Esophagus muscularis mucosa (tissue), 4 donors: ENCODE measurements around the gene PIK3IP1. TPM values are rescaled to one million over a fixed set of nuclear protein-coding genes. Genes with fewer than 3 reads are reported as not detected.

ENCODE experiments used
- DNase-seq: peaks from one replicate; pipeline ENCODE4 v3.0.0-alpha.2; 2017; ENCODE audit errors: extremely low spot score
- H3K27ac ChIP-seq, 4 donors: fragments of 200-600 bp; sonication (generic); replicated peaks in 1 of 4; 1 replicate in 3 of 4; 2 replicates in 1 of 4; pipeline ENCODE4 v1.5.1; 2016 to 2019; ENCODE audit warnings: mild to moderate bottlenecking in 1 of 4
- H3K27me3 ChIP-seq, 4 donors: fragments of 200-600 bp; sonication (generic); one replicate each; pipeline versions ENCODE4 v1.5.1 to v1.6.0; 2016 to 2019
- H3K36me3 ChIP-seq, 4 donors: fragments of 200-600 bp; sonication (generic); one replicate each; pipeline ENCODE4 v1.5.1; 2016 to 2019
- H3K4me1 ChIP-seq, 4 donors: fragments of 200-600 bp; sonication (generic); one replicate each; pipeline ENCODE4 v1.5.1; 2016 to 2019
- H3K4me3 ChIP-seq, 4 donors: fragments of 200-600 bp; sonication (generic); 1 replicate in 2 of 4; 2 replicates in 2 of 4; pipeline ENCODE4 v1.5.1; 2016 to 2019; ENCODE audit warnings: mild to moderate bottlenecking in 4 of 4, moderate library complexity in 1 of 4
- H3K9me3 ChIP-seq, 4 donors: fragments of 200-600 bp; sonication (generic); 1 replicate in 3 of 4; 2 replicates in 1 of 4; pipeline ENCODE4 v1.5.1; 2016 to 2019
- EP300 ChIP-seq: sonication (generic); formaldehyde crosslinking; IDR thresholded peaks from one replicate; pipeline ENCODE4 v1.6.1; 2017; ENCODE audit warnings: antibody characterized with exemption
- POLR2A ChIP-seq: fragments of 450-650 bp; IDR thresholded peaks from one replicate; pipeline ENCODE4 v1.6.1; 2017; ENCODE audit warnings: antibody characterized with exemption, moderate library complexity, mild to moderate bottlenecking, low read depth
- POLR2AphosphoS5 ChIP-seq, 2 donors: sonication (generic); formaldehyde crosslinking; IDR thresholded peaks; one replicate each; pipeline ENCODE4 v1.6.1; 2017; ENCODE audit warnings: antibody characterized with exemption in 2 of 2
- WGBS: methylation state at CpG from one replicate; pipeline ENCODE4 v1.1.5; 2018; 5-methylcytosine and 5-hydroxymethylcytosine counted together
- intact Hi-C: fragments of 100-400 bp; cut with DNase I; formaldehyde crosslinking; loops from one replicate; pipeline ENCODE4 v1.15.1; 2023
- total RNA-seq, 4 donors: library from RNA; depleted of rRNA; stranded (reverse); fragments of >200 nt; gene quantifications; one replicate each; pipeline versions ENCODE4 v1.1.0 to v1.2.1, GENCODE V29; 2016
- TF ChIP-seq, protein P1 (sequence below), 3 experiments: fragments of 200-600 bp in 2 of 3; fragments of 450-650 bp in 1 of 3; sonication (generic) in 2 of 3; IDR thresholded peaks; one replicate each; pipeline ENCODE4 v1.5.1; 2017 to 2019; ENCODE audit warnings: antibody characterized with exemption in 3 of 3, mild to moderate bottlenecking in 2 of 3, moderate library complexity in 1 of 3

The PIK3IP1 gene
- total RNA-seq, 4 donors from 2014 or later, result 34.5 to 49.1 (median 39.8) TPM

DNA sequence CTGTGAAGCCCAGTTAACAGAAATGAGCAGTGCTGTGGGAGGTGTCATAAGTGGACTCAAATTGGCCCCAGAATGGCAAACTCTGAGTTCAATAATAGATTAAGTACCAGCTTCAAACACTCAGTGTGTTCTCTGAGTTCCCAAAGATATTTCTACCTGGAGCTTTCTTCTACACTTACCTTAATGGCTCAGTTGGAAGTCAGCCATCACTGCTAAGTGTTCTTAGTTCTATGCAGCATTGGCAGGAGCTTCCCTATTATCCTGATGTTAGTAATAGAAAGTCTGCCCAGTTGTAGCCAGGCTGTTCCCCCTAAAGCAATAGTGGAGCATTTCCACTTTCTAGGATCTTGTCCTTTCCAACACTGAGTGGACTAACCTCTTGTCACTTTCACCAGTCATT is 9.7 kb upstream of the PIK3IP1 start:
- Histone ChIP-seq H3K9me3 (no peaks in the 10 kb centered on the region), H3K4me1 (peaks cover 0 to 12% (median 4%) of the 10 kb centered on the region in 4 donors), H3K27ac (no peak overlapping the region), H3K36me3 (no peaks in the 10 kb centered on the region), H3K27me3 (no peaks in the 10 kb centered on the region), H3K4me3 (no peak overlapping the region)
- intact Hi-C loops, result no loop called here
- no peak for DNase-seq
- TF ChIP-seq EP300 (no peak), POLR2AphosphoS5 (IDR thresholded peaks at IDR 0.05) (no peak), POLR2A (no peak)
- TF ChIP-seq, protein P1, sequence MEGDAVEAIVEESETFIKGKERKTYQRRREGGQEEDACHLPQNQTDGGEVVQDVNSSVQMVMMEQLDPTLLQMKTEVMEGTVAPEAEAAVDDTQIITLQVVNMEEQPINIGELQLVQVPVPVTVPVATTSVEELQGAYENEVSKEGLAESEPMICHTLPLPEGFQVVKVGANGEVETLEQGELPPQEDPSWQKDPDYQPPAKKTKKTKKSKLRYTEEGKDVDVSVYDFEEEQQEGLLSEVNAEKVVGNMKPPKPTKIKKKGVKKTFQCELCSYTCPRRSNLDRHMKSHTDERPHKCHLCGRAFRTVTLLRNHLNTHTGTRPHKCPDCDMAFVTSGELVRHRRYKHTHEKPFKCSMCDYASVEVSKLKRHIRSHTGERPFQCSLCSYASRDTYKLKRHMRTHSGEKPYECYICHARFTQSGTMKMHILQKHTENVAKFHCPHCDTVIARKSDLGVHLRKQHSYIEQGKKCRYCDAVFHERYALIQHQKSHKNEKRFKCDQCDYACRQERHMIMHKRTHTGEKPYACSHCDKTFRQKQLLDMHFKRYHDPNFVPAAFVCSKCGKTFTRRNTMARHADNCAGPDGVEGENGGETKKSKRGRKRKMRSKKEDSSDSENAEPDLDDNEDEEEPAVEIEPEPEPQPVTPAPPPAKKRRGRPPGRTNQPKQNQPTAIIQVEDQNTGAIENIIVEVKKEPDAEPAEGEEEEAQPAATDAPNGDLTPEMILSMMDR (IDR thresholded peaks at IDR 0.05), result no peak

GRCh38 chr22:31300896-31301295 is 8.6 kb upstream of the PIK3IP1 start:
- Histone ChIP-seq H3K4me3 (no peak overlapping the region), H3K27me3 (no peaks in the 10 kb centered on the region), H3K27ac (no peak overlapping the region), H3K9me3 (no peaks in the 10 kb centered on the region), H3K4me1 (peaks cover 3 to 23% (median 15%) of the 10 kb centered on the region in 4 donors), H3K36me3 (no peaks in the 10 kb centered on the region)
- no peak for TF ChIP-seq EP300
- TF ChIP-seq POLR2AphosphoS5 (IDR thresholded peaks at IDR 0.05), result no peak
- TF ChIP-seq POLR2A, result no peak
- TF ChIP-seq, protein P1 (IDR thresholded peaks at IDR 0.05), result no peak
- WGBS, result 75% methylated on average over 3 of the region's 3 CpGs
- intact Hi-C loops, result no loop called here
- DNase-seq, result no peak

DNA sequence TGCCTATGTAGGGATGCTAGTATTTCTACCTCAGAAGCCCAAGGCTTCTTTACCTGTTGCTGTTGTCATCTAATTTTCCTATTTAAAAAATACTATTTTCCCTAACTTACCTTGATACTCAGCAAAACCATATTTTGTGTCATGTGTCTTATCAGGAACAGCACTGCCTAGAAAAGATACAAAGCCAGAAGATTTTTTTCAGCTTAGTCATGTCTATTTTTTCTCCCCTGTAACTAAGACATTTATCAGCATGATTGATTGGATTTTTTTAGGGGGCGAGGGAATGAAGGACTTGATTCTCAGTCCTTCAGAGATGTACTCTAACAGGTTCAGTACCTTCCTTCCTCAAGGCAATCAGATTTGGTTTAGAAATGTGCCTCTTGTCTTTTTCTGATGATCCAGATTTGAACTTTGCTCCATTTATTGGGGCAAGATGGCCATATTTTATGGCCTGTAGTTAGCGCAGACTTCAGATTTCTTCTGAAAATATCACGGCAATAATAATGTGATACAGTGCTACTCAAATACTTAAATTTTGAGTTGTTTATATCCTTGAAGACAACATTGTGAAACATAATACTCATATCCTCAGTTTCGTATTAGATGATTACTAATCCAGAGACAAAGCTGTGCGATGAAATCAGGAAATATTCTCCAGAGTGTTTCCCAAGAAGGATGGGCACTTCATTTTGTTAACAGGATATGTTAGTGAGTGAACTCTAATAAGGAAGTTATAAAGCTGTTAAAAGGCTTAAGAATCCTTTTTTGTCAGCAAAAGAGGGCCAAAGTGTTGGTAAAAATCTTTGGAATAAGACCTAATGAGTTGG is 3.8 kb upstream of the PIK3IP1 start:
- Histone ChIP-seq H3K27ac (peak overlapping the region; percentile 66 to 99 (median 73)), H3K4me1 (peaks cover 30 to 59% (median 51%) of the 10 kb centered on the region in 4 donors), H3K27me3 (no peaks in the 10 kb centered on the region), H3K36me3 (no peaks in the 10 kb centered on the region), H3K9me3 (no peaks in the 10 kb centered on the region), H3K4me3 (peak overlapping the region in 1 of 4 donors; percentile 16)
- 55% methylated on average over 5 of the region's 5 CpGs for WGBS
- TF ChIP-seq, protein P1 (IDR thresholded peaks at IDR 0.05), result no peak
- peak in 1 of 2 donors; percentile 42 for TF ChIP-seq POLR2AphosphoS5 (IDR thresholded peaks at IDR 0.05)
- TF ChIP-seq EP300, result no peak
- no peak for DNase-seq
- intact Hi-C loops, result no loop called here

- peaks cover 30 to 60% (median 50%) of the 10 kb centered on the region in 4 donors for H3K4me1 ChIP-seq
- H3K27me3 ChIP-seq, result no peaks in the 10 kb centered on the region
- DNase-seq, result no peak
- TF ChIP-seq EP300 (no peak), POLR2AphosphoS5 (IDR thresholded peaks at IDR 0.05) (no peak), POLR2A (no peak)
- TF ChIP-seq, protein P1 (IDR thresholded peaks at IDR 0.05), result no peak
- peak overlapping the region; percentile 66 to 99 (median 73) for H3K27ac ChIP-seq
- intact Hi-C loops, result no loop called here
- no peak overlapping the region for H3K4me3 ChIP-seq
- H3K36me3 ChIP-seq, result no peaks in the 10 kb centered on the region
- no peaks in the 10 kb centered on the region for H3K9me3 ChIP-seq
- WGBS, result 86% methylated on average over 3 of the region's 3 CpGs
Measured at GRCh38 chr22:31295360-31295759, 3.1 kb upstream of the PIK3IP1 start.
